HG03442 (cell line): ENCODE results near the gene PROX1.

Experiments
- ATAC-seq: cut with Tn5 transposase; IDR thresholded peaks from one replicate; pipeline ENCODE4 v1.9.1; 2021; ENCODE audit warnings: mild to moderate bottlenecking, moderate library complexity; ENCODE audit not compliant: unreplicated experiment

Gene PROX1

DNA sequence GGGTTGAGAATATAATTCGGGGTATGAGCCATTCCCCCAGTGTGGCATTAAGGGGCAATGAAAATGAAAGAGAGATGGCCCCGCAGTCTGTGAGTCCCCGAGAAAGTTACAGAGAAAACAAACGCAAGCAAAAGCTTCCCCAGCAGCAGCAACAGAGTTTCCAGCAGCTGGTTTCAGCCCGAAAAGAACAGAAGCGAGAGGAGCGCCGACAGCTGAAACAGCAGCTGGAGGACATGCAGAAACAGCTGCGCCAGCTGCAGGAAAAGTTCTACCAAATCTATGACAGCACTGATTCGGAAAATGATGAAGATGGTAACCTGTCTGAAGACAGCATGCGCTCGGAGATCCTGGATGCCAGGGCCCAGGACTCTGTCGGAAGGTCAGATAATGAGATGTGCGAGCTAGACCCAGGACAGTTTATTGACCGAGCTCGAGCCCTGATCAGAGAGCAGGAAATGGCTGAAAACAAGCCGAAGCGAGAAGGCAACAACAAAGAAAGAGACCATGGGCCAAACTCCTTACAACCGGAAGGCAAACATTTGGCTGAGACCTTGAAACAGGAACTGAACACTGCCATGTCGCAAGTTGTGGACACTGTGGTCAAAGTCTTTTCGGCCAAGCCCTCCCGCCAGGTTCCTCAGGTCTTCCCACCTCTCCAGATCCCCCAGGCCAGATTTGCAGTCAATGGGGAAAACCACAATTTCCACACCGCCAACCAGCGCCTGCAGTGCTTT, 9.4 kb downstream of the PROX1 start:
- no peak for ATAC-seq

- ATAC-seq: no peak
These were observed 10.0 kb downstream of the PROX1 start for GRCh38 chr1:213997772-213998107.

- ATAC-seq: no peak
These were observed 11.0 kb downstream of the PROX1 start for GRCh38 chr1:213998785-213999184.

DNA sequence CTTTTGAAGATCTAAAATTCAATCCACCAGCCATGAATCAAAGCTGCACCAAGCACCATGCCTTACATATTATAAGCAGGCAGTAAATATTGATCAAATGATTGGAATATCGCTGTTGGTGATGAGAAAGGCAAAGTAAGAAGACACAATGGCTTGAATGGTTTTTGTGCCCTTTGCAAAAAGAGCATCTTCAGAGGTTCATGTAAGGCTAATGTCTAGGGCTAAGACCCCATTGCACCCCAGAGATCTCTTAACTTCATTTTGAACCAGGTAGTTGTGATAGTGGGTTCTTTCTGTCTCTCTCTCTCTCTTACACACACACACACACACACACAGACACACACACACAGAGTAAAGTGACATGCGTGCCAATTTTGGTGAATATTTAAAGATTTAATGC, 12.0 kb downstream of the PROX1 start:
- ATAC-seq: no peak

DNA sequence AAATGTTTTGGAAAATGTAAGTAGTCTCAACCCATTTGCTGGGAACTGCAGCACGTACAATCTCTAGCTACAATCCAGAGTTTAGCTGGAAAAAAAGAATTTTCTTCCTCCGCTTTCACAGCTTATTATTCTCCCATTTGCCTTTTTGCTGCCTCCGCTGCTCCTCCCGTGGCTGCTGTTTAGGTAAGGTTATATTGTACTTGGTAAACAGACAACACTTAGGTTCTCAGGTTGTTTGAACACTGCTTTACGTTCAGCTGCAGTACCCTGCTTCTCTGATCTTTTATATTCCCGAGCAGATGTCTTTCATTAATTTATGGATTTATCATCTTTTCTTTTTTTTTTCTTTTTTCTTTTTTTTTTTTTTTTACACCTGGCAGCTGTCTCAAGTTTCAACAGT, 14.3 kb downstream of the PROX1 start:
- no peak for ATAC-seq

GRCh38 chr1:214002472-214002871, 14.7 kb downstream of the PROX1 start:
- ATAC-seq: no peak

GRCh38 chr1:214003233-214003632, 15.5 kb downstream of the PROX1 start:
- ATAC-seq: no peak

- ATAC-seq: no peak
These were observed 16.2 kb downstream of the PROX1 start for GRCh38 chr1:214004014-214004413.

DNA sequence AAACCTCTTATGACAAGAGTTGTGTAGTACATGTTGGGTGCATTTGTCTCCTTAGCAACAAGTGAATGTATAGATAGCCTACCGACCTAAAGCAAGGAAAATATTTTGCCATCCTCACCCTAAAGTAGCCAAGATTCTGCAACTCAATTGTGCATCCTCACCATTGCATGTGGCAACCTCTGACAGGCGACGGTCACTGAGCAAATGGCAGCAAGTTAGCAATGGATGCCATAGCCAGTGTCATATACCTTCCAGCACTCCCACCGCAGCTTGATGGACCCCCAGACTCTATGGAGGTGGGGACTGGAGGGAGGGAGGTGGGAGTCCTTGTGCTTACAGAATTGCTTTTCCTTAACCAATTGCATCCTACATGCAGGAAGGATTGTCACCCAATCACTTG, 17.0 kb downstream of the PROX1 start:
- ATAC-seq: no peak

- ATAC-seq: no peak
These were observed 17.9 kb downstream of the PROX1 start for GRCh38 chr1:214005708-214006107.

- ATAC-seq: no peak
These were observed 19.1 kb downstream of the PROX1 start for GRCh38 chr1:214006845-214007244.

DNA sequence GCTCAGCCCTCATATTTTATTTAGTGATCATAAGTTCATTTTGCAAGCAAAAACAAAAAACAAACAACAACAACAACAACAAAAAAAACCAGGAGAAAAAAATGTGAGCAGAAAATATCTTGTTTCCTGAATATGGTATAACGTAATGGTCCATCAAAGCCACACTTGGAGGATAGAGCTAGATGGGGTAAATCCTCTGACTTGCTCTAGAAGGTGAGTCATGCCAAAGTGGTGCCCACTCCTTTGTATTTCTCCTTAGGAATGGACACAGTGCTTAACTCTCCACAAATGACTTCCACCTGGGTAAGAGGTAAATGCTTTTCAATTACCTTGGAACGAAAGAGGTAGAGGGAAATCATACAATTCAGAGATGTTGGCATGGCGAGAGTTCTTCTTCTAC, 20.6 kb downstream of the PROX1 start:
- no peak for ATAC-seq

DNA sequence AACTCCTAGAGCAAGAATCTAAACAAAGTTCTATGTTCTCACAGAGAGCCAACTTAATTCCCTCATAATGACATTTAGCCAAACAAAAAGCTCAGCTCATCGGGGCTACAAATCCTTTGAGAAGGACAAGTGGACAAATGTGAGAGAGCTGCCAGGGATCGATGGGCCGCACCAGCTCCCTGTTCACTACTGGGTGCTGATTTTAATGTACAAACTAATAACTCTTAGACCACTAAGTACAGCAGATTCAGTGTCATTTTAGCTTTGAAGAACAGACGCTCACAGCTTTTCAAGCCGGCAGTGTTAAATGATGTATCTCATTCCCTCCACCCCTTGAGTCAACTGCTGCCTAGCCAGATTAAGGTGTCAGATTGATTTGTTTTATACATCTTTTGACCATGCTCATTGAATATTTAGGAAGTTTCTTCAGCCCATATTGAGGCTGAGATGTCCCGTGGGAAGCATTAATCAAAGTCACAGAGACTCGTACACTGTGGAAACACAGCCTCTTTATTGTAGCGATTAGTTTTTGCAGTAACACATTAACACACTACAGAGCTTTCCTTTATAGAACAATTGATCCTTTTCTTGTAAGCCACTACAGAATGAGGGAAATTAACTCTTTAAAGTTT, 21.1 kb downstream of the PROX1 start:
- no peak for ATAC-seq

DNA sequence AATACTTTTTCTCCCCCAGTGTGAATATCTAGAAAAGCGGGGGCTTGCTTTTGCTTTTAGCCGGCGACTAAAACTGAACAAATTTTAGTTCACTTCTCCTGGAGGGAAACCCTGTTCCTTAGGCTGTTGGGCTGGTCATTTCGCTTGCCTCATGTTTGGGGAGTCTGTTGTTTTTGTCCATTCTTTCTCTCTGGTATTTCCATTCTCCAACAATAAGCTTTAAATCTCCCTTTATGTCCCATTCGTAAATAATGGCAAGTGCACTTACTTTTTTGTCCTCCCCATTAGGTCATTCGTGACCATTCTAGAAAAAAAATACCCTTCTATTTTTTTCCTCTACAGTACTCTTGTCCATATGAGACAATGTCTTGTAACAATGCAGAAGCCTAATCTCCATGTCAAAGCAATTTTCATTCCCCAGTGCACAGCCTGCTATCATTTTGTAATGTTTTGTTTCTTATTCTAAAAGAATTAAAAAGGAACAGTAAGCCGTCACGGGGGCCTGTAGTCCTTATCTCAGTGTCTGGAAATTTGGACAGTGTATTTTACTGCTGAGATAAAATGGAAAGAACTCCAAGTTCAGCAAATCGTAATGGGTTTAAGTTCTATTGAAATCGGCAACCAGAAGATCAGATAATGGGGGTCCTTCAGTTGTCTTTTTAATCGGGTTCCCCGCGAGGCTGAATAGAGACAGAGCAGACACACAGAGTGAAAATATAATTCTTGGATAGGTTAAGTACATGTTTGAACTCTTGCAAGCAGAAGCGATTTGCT, 21.8 kb downstream of the PROX1 start:
- ATAC-seq: no peak

DNA sequence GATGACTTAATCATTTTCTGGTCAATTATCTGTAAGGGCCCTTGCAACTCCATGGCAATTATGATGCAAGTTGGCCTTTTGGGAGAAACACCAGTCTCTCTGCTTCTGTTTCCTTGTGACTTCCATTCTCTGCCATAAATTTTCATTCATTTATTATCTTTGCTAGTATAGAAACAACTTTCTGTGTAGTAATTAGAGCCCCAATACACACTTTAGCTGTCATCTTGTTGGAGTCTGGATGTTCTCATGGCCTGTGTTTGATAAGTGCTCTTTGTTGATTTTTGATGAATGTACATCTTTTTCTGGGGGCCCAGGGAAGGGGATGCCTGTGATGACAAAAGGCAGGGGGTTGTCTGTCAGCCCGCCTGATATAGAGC, 22.4 kb downstream of the PROX1 start:
- no peak for ATAC-seq

DNA sequence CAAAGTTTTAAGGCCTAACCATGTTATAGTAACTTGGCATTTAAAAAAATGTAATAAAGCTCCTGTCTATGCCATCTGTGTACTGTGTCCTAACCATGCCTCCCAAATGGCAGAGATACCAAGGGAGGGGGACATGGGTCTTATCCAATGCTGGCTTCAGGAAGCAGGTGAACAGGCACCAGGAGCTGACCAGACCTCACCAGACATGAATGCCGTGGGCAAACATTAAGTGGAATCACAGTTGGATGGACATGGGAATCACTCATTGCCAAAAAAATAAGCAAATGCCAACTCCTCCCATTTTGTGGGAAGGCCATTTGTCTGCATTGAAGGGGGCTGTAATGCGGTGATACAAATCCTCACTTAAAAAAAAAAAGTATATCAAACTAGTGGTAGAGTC, 22.9 kb downstream of the PROX1 start:
- ATAC-seq: no peak

GRCh38 chr1:214012418-214012817, 24.6 kb downstream of the PROX1 start:
- ATAC-seq: no peak

DNA sequence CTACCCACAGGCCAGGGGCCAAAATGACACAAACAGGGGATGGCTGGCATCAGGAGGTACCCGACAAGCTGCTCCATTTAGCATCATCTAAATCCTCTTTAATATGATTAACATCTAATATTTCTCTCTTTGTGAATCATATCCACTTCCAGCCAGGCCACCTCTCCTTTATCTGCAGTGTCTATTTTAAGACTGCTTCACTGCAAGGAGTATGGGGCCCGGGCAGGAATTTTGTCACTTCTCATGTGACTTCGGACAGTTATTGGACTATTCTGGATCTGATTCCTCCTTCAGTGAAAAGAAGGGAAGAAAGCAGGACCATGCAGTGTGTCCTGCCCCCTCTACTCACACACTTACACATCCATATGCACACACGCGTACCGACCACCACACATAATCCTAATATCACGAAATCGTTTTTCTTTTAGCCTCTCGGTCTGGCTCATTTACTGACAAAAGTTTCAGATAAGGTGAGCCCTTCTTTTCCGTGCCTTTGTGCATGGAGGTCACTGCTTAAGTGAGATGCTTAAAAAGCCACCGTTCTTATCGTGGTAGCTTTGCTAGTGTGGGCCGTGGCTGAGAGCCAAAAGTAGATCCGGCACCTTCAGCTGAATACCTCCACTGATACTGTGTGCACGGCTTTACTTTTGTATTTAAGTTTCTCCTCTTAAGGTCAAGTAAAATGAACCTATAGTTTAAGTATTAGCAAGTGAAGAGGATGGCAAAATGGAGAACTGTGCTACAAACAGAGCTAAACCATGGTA, 26.0 kb downstream of the PROX1 start:
- ATAC-seq: no peak

DNA sequence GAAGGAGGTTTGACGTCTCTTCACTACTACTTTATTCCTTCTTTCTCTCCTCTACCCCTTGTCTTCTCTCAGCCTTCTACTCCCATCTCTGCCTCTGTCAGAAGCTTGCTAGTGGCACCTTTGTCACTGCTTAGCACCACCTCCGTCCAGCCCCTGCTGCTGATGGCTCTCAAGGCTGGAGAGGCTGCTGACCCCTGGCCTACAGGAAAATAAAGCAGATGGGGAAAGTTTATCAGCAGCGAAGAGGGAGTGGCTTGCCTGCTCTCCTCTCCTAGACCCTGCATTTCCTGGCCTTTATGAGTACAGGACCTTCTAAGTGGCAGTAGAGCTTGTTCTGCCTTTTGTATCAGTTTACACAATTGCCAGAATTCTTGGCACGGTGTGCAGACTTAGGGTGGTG, 27.0 kb downstream of the PROX1 start:
- no peak for ATAC-seq

GRCh38 chr1:214017191-214017982, 29.6 kb downstream of the PROX1 start:
- ATAC-seq: no peak
